ENCODE data around the gene FHOD3. TPM values are rescaled to one million over a fixed set of nuclear protein-coding genes. Genes with fewer than 3 reads are reported as not detected.

Gene FHOD3
- total and polyA plus RNA-seq, 9 of the 15 experiments (the other 6 are each of a cell fraction or from before 2014, with no cell fraction given), result 0.11 TPM; not detected in 8

DNA sequence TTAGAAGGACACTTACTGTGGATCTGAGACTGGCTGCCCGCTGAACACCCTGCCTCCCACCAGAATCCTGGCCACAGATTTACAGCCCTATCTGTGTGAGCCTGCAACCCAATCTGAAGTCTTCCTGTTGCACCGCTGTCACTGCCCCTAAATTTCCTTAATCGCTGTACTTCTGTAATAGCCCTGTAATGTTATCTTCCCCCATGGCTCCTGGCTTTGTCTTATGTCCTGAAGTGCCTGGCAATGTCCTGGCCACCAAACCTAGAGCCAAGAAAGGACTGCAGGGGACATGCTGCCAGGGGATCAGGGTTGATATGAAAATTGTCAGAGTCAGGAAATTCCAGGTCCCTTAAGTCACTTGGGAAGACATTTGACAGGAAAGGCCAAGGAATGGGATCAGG lies 52.7 kb downstream of the FHOD3 start:
- no peak; the same call in 2 of the 3 replicates for ATAC-seq
- ChIA-PET CTCF (ENCODE audit: low intra/inter-chr PET ratio) (no interaction called here), POLR2A (no interaction called here)
- 2% methylated on average over 3 of the region's 3 CpGs for WGBS (ENCODE audit: insufficient coverage, low coverage, missing lambda C conversion rate)
- 0 out of 2 replicates have a peak, but pooled peaks cover 4% of the 10 kb centered on the region for H4K20me1 ChIP-seq (replicated peaks; ENCODE audit: control insufficient read depth, insufficient read depth, low read length)
- intact Hi-C loops (cut with micrococcal nuclease), result no loop called here
- no peaks in the 10 kb centered on the region for H3K36me3 ChIP-seq (ENCODE audit: control insufficient read depth, insufficient read depth, low read length)
- in situ Hi-C loops (cut with MboI), result no loop called here
- H3K9me3 ChIP-seq (replicated peaks; ENCODE audit: control insufficient read depth, insufficient read depth, low read depth, low read length), result no peaks in the 10 kb centered on the region
- no peak overlapping the region for H3K9ac ChIP-seq (ENCODE audit: insufficient read depth in 1 of 2, low read depth in 2 of 2, low read length in 2 of 2)
- no peak overlapping the region for H2AFZ ChIP-seq (ENCODE audit: low read depth, low read length)
- FAIRE-seq, result no peak
- DNase-seq (ENCODE audit: extremely low read depth in 1 of 4, low spot score in 3 of 4), result no peak
- no peaks in the 10 kb centered on the region; a peak in 1 of 5 replicates for H3K4me1 ChIP-seq (replicated peaks in 1 of 2; ENCODE audit: control insufficient read depth in 2 of 2, insufficient read depth in 2 of 2, low read length in 2 of 2)
- no peak overlapping the region for H3K4me2 ChIP-seq (ENCODE audit: insufficient read depth, low read length)
- peaks cover 2 to 16% of the 10 kb centered on the region in 2 experiments; a peak in 2 of 5 replicates for H3K27me3 ChIP-seq (ENCODE audit: control insufficient read depth in 2 of 2, insufficient read depth in 2 of 2, low read length in 2 of 2)
- peaks cover 3% of the 10 kb centered on the region for H3K9me1 ChIP-seq (ENCODE audit: control insufficient read depth, insufficient read depth, low read length)
- no peak overlapping the region for H3K4me3 ChIP-seq
- no TSS peak for BruUV-seq (replicated peaks)
- no peak overlapping the region for H3K27ac ChIP-seq (ENCODE audit: extremely low read depth, low read depth, low read length)
- no peaks in the 10 kb centered on the region for H3K79me2 ChIP-seq (ENCODE audit: control insufficient read depth, insufficient read depth, low read length)
- TF ChIP-seq, protein P1, sequence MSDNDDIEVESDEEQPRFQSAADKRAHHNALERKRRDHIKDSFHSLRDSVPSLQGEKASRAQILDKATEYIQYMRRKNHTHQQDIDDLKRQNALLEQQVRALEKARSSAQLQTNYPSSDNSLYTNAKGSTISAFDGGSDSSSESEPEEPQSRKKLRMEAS (CRISPR knock-in tag; IDR thresholded peaks at IDR 0.05), result no peak
- TF ChIP-seq ZFP36 (IDR thresholded peaks at IDR 0.05; ENCODE audit: low read depth, low read length, partially characterized antibody), result no peak
- no peak for TF ChIP-seq BRCA1 (IDR thresholded peaks at IDR 0.05)
- TF ChIP-seq BRCA1 (CRISPR knock-in tag; IDR thresholded peaks at IDR 0.05), result no peak
- TF ChIP-seq ETS2 (tag; IDR thresholded peaks at IDR 0.05; ENCODE audit: borderline replicate concordance, poor library complexity, severe bottlenecking), result no peak
- TF ChIP-seq NR4A1 (CRISPR knock-in tag; IDR thresholded peaks at IDR 0.05), result no peak
- no peak for TF ChIP-seq NR4A1 (tag; IDR thresholded peaks at IDR 0.05)
- TF ChIP-seq, protein P2, sequence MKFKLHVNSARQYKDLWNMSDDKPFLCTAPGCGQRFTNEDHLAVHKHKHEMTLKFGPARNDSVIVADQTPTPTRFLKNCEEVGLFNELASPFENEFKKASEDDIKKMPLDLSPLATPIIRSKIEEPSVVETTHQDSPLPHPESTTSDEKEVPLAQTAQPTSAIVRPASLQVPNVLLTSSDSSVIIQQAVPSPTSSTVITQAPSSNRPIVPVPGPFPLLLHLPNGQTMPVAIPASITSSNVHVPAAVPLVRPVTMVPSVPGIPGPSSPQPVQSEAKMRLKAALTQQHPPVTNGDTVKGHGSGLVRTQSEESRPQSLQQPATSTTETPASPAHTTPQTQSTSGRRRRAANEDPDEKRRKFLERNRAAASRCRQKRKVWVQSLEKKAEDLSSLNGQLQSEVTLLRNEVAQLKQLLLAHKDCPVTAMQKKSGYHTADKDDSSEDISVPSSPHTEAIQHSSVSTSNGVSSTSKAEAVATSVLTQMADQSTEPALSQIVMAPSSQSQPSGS (CRISPR knock-in tag; IDR thresholded peaks at IDR 0.05), result no peak
- no peak for TF ChIP-seq ZBTB1 (CRISPR knock-in tag; IDR thresholded peaks at IDR 0.05; ENCODE audit: borderline replicate concordance, low read depth)
- TF ChIP-seq, protein P3, sequence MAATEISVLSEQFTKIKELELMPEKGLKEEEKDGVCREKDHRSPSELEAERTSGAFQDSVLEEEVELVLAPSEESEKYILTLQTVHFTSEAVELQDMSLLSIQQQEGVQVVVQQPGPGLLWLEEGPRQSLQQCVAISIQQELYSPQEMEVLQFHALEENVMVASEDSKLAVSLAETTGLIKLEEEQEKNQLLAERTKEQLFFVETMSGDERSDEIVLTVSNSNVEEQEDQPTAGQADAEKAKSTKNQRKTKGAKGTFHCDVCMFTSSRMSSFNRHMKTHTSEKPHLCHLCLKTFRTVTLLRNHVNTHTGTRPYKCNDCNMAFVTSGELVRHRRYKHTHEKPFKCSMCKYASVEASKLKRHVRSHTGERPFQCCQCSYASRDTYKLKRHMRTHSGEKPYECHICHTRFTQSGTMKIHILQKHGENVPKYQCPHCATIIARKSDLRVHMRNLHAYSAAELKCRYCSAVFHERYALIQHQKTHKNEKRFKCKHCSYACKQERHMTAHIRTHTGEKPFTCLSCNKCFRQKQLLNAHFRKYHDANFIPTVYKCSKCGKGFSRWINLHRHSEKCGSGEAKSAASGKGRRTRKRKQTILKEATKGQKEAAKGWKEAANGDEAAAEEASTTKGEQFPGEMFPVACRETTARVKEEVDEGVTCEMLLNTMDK (IDR thresholded peaks at IDR 0.05; ENCODE audit: borderline replicate concordance, insufficient read depth, low read depth, low read length, poor library complexity, severe bottlenecking), result no peak
- TF ChIP-seq, protein P4, sequence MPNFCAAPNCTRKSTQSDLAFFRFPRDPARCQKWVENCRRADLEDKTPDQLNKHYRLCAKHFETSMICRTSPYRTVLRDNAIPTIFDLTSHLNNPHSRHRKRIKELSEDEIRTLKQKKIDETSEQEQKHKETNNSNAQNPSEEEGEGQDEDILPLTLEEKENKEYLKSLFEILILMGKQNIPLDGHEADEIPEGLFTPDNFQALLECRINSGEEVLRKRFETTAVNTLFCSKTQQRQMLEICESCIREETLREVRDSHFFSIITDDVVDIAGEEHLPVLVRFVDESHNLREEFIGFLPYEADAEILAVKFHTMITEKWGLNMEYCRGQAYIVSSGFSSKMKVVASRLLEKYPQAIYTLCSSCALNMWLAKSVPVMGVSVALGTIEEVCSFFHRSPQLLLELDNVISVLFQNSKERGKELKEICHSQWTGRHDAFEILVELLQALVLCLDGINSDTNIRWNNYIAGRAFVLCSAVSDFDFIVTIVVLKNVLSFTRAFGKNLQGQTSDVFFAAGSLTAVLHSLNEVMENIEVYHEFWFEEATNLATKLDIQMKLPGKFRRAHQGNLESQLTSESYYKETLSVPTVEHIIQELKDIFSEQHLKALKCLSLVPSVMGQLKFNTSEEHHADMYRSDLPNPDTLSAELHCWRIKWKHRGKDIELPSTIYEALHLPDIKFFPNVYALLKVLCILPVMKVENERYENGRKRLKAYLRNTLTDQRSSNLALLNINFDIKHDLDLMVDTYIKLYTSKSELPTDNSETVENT (CRISPR knock-in tag; IDR thresholded peaks at IDR 0.05), result no peak
- no peak for TF ChIP-seq PHF21A (IDR thresholded peaks at IDR 0.05; ENCODE audit: borderline replicate concordance, low read depth)
- TF ChIP-seq, protein P5, sequence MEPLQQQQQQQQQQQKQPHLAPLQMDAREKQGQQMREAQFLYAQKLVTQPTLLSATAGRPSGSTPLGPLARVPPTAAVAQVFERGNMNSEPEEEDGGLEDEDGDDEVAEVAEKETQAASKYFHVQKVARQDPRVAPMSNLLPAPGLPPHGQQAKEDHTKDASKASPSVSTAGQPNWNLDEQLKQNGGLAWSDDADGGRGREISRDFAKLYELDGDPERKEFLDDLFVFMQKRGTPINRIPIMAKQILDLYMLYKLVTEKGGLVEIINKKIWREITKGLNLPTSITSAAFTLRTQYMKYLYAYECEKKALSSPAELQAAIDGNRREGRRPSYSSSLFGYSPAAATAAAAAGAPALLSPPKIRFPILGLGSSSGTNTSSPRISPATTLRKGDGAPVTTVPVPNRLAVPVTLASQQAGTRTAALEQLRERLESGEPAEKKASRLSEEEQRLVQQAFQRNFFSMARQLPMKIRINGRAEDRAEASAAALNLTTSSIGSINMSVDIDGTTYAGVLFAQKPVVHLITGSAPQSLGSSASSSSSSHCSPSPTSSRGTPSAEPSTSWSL (CRISPR knock-in tag; IDR thresholded peaks at IDR 0.05; ENCODE audit: borderline replicate concordance), result no peak
- TF ChIP-seq HMGN3 (IDR thresholded peaks at IDR 0.05; ENCODE audit: borderline replicate concordance, extremely low read depth, insufficient read length, low read depth, low read length), result no peak
- no peak for TF ChIP-seq ZNF140 (CRISPR knock-in tag; IDR thresholded peaks at IDR 0.05)

All from K562 (cell line).